ENCODE data around the gene SAMD4B. TPM values are rescaled to one million over a fixed set of nuclear protein-coding genes. Genes with fewer than 3 reads are reported as not detected.

SAMD4B gene
- total RNA-seq, 1 experiment from 2014 or later, result 163 TPM

DNA sequence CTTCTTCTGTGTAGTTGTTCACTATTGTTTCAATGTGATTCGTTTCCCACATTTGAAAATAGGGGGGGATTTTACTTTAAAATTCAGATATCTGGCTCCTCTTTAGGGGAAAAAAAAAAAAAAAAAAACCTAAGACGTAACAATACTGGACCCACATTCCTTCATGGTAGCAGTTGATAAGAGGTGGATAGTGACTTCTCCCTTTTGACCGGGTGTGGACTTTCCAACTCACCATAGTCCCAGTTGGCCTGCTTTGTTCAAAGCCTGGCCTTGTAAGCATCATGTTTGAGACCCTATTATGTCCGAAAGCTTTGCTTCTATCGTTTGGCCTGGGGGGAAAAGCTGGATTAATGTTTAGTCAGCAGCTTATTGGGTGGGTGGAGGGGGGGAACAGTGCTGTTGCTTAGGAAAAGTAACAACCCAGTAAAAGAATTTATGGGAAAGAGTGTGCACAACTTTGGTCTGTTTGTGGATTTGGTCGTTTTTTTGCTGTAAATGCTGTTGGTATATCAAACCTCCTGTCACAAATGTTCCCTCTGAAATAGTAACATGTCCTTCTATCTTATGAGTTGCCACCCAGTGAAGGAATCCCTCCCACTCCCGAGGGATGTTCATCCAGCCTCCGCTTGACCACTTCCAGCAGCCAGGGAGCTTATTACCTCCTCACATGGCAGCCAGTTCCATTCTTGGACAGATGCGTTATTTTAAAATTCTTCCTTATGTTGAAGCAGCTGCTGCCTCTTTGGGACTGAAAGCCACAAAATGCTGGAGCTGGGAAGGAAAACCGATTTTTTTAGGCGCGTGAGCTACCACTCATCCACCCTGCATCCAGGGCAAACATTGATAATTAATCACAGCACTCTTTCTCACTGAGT, 10.4 kb downstream of the SAMD4B start:
- H3K27ac ChIP-seq, result no peak overlapping the region
- no peak overlapping the region for H2AFZ ChIP-seq
- no peak overlapping the region for H3K4me3 ChIP-seq
- H3K36me3 ChIP-seq (ENCODE audit: low read depth), result 0 out of 2 replicates have a peak, but pooled peaks cover 28% of the 10 kb centered on the region
- BruUV-seq (replicated peaks), result no TSS peak
- TF ChIP-seq EZH2 (IDR thresholded peaks at IDR 0.05; ENCODE audit: low read depth) (no peak), CTCF (conservative IDR thresholded peaks at IDR 0.05) (no peak)
- ChIA-PET CTCF (interaction anchor here (0.7 to 1.2 kb wide), 3 partner anchors 10 to 43 kb away, joined by 3 to 4 read pairs (median 3); partner anchors contain the start of gene SAMD4B), POLR2A (ENCODE audit: unreplicated experiment) (interaction anchor here (0.6 to 0.7 kb wide), 2 partner anchors 66 to 103 kb away, joined by 3 to 27 read pairs; no protein-coding TSS in a partner anchor)
- H3K27me3 ChIP-seq (ENCODE audit: insufficient read depth, low read depth), result no peaks in the 10 kb centered on the region
- H3F3A ChIP-seq (ENCODE audit: insufficient read depth, low read depth), result no peaks in the 10 kb centered on the region
- peaks cover 15% of the 10 kb centered on the region for H4K20me1 ChIP-seq (ENCODE audit: insufficient read depth)
- H3K4me1 ChIP-seq (replicated peaks; ENCODE audit: insufficient read depth), result no peaks in the 10 kb centered on the region
- no peaks in the 10 kb centered on the region for H3K9me3 ChIP-seq (ENCODE audit: insufficient read depth, low read depth)
- intact Hi-C loops (cut with micrococcal nuclease; ENCODE audit: unreplicated experiment), result no loop called here
- no peaks in the 10 kb centered on the region for H3K9me2 ChIP-seq (ENCODE audit: insufficient read depth)
- no peak for DNase-seq
- H3K4me2 ChIP-seq, result no peak overlapping the region
- H3K79me2 ChIP-seq (ENCODE audit: low read depth), result peaks cover 10% of the 10 kb centered on the region; the same call in 1 of the 2 replicates

DNA sequence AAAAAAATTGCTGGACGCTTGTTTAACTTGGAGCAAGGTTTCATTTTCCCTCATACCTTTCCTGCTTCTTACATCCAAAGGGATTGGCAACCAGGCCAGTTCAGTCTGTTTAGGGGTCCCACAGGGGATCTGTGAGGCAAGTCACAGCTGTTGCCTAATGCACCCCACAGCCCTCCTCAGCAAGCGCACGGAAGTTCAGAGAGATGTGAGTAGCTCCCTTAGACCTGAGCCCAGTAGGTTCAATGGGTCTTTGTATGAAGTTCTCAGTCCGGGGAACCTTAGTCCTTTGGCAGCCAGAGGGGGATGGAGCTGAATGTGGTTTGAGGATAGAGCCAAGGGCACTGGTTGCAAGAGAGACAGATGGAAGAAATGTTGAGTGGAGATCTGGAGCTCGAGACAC, 13.0 kb downstream of the SAMD4B start:
- H2AFZ ChIP-seq, result no peak overlapping the region
- H3K27ac ChIP-seq, result no peak overlapping the region
- no peak for DNase-seq
- no peak overlapping the region for H3K4me2 ChIP-seq
- no peaks in the 10 kb centered on the region for H3K9me3 ChIP-seq (ENCODE audit: insufficient read depth, low read depth)
- H3K79me2 ChIP-seq (ENCODE audit: low read depth), result no peaks in the 10 kb centered on the region
- ChIA-PET POLR2A (ENCODE audit: unreplicated experiment) (interaction anchor here (0.7 kb wide), 1 partner anchor 72 kb away, joined by 3 read pairs; no protein-coding TSS in a partner anchor), CTCF (no interaction called here)
- H3F3A ChIP-seq (ENCODE audit: insufficient read depth, low read depth), result peaks cover 4% of the 10 kb centered on the region; the same call in 1 of the 2 replicates
- no peaks in the 10 kb centered on the region for H3K9me2 ChIP-seq (ENCODE audit: insufficient read depth)
- no peaks in the 10 kb centered on the region; the same call in none of the 2 replicates for H4K20me1 ChIP-seq (ENCODE audit: insufficient read depth)
- BruUV-seq (replicated peaks), result no TSS peak
- 0 out of 2 replicates have a peak, but pooled peaks cover 29% of the 10 kb centered on the region for H3K36me3 ChIP-seq (ENCODE audit: low read depth)
- TF ChIP-seq EZH2 (IDR thresholded peaks at IDR 0.05; ENCODE audit: low read depth), result no peak
- no peak for TF ChIP-seq CTCF (conservative IDR thresholded peaks at IDR 0.05)
- no peak overlapping the region for H3K4me3 ChIP-seq
- intact Hi-C loops (cut with micrococcal nuclease; ENCODE audit: unreplicated experiment), result no loop called here
- H3K27me3 ChIP-seq (ENCODE audit: insufficient read depth, low read depth), result no peaks in the 10 kb centered on the region
- H3K4me1 ChIP-seq (replicated peaks; ENCODE audit: insufficient read depth), result no peaks in the 10 kb centered on the region

- Histone ChIP-seq H3K9me3 (ENCODE audit: insufficient read depth, low read depth) (no peaks in the 10 kb centered on the region), H3K27me3 (ENCODE audit: insufficient read depth, low read depth) (no peaks in the 10 kb centered on the region), H3K36me3 (ENCODE audit: low read depth) (0 out of 2 replicates have a peak, but pooled peaks cover 31% of the 10 kb centered on the region), H3K4me3 (no peak overlapping the region), H3F3A (ENCODE audit: insufficient read depth, low read depth) (peaks cover 4% of the 10 kb centered on the region; the same call in 1 of the 2 replicates), H3K4me1 (replicated peaks; ENCODE audit: insufficient read depth) (no peaks in the 10 kb centered on the region), H3K4me2 (no peak overlapping the region), H3K27ac (no peak overlapping the region), H3K9me2 (ENCODE audit: insufficient read depth) (no peaks in the 10 kb centered on the region), H4K20me1 (ENCODE audit: insufficient read depth) (no peaks in the 10 kb centered on the region; the same call in none of the 2 replicates), H2AFZ (no peak overlapping the region), H3K79me2 (ENCODE audit: low read depth) (no peaks in the 10 kb centered on the region)
- no TSS peak for BruUV-seq (replicated peaks)
- CTCF ChIA-PET, result no interaction called here
- no peak for DNase-seq
- POLR2A ChIA-PET (ENCODE audit: unreplicated experiment), result no interaction called here
- intact Hi-C loops (cut with micrococcal nuclease; ENCODE audit: unreplicated experiment), result no loop called here
- TF ChIP-seq CTCF (conservative IDR thresholded peaks at IDR 0.05) (no peak), EZH2 (IDR thresholded peaks at IDR 0.05; ENCODE audit: low read depth) (no peak)
Measured at GRCh38 chr19:39356073-39356472, 13.9 kb downstream of the SAMD4B start.
